Small intestine (tissue), 7 donors: ENCODE data around the gene MMP3. TPM values are rescaled to one million over a fixed set of nuclear protein-coding genes. Genes with fewer than 3 reads are reported as not detected.
A peak's percentile ranks its signal among the peaks of the same experiment; 100 is the strongest.

Source experiments
- DNase-seq, 2 donors: peaks; one replicate each; pipeline versions ENCODE4 v3.0.0 to v3.0.0-alpha.2; 2013
- FAIRE-seq: peaks from 2 replicates; lab custom pipeline; 2012; peaks lifted over from hg19 to GRCh38; lab: Jason Lieb, UNC
- H3K27ac ChIP-seq, 3 donors: one replicate each; pipeline ENCODE4 v1.5.1; 2013; ENCODE audit warnings: low read length in 2 of 3, mild to moderate bottlenecking in 2 of 3, control low read depth in 1 of 3, inconsistent platforms in 1 of 3, low read depth in 1 of 3, moderate library complexity in 1 of 3
- H3K27me3 ChIP-seq, 3 donors: one replicate each; pipeline ENCODE4 v1.6.1; 2013; ENCODE audit warnings: low read length in 3 of 3, inconsistent platforms in 1 of 3; ENCODE audit not compliant: control insufficient read depth in 3 of 3, insufficient read depth in 3 of 3
- H3K36me3 ChIP-seq, 3 donors: one replicate each; pipeline ENCODE4 v1.6.1; 2013; ENCODE audit warnings: low read length in 3 of 3, inconsistent platforms in 1 of 3, low read depth in 1 of 3, mild to moderate bottlenecking in 1 of 3, moderate library complexity in 1 of 3; ENCODE audit not compliant: control insufficient read depth in 3 of 3, insufficient read depth in 2 of 3
- H3K4me1 ChIP-seq, 3 donors: one replicate each; pipeline ENCODE4 v1.6.1; 2013; ENCODE audit warnings: low read length in 2 of 3, inconsistent platforms in 1 of 3, low read depth in 1 of 3, mild to moderate bottlenecking in 1 of 3, moderate library complexity in 1 of 3; ENCODE audit not compliant: control insufficient read depth in 3 of 3, insufficient read depth in 2 of 3
- H3K4me3 ChIP-seq, 3 donors: one replicate each; pipeline ENCODE4 v1.5.1; 2013; ENCODE audit warnings: low read length in 3 of 3, control low read depth in 1 of 3, inconsistent platforms in 1 of 3, low read depth in 1 of 3, mild to moderate bottlenecking in 1 of 3, moderate library complexity in 1 of 3
- H3K9me3 ChIP-seq, 2 donors: one replicate each; pipeline ENCODE4 v1.6.1; 2013; ENCODE audit warnings: low read depth in 1 of 2, low read length in 1 of 2; ENCODE audit not compliant: control insufficient read depth in 2 of 2, insufficient read depth in 1 of 2
- WGBS, 3 donors: extraction: QIAGEN DNeasy Blood & Tissue Kit; methylation state at CpG; one replicate each; pipeline ENCODE4 v1.1.7; 2013; 5-methylcytosine and 5-hydroxymethylcytosine counted together
- polyA plus RNA-seq, 4 donors: library from polyadenylated mRNA; stranded (reverse) in 3 of 4; unstranded in 1 of 4; fragments of 200-250 nt in 3 of 4; fragments of 120-200 nt in 1 of 4; gene quantifications; one replicate each; pipeline versions ENCODE4 v1.2.1 to v1.2.3, GENCODE V29; 2013
- donor health status: healthy with polysubstance abuse.
- donor health status: control.
- donor health status: control.
- donor health status: Bipolar disorder and iron deficiency.
- donor health status: healthy.

The MMP3 gene
- polyA plus RNA-seq, 4 donors: 0.03 to 28.2 (median 1.1) TPM; not detected in 1

DNA sequence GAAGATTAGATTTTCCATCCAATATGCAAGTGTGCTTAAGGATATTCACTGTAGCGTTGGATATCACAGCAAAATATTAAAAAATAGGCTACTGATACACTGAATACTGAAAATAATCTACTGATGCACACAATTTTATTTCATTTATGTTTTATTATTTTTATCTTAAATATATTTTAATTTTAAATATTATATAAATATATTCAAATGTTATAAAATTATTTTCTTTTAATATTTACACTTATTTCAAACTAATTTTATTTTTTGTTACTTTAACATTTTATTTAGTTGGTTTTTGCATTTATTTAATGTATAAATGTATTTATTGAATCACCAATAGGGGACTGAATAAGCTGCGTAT lies 12.3 kb downstream of the MMP3 start:
- Histone ChIP-seq H3K4me3 (no peak overlapping the region), H3K36me3 (no peaks in the 10 kb centered on the region), H3K27me3 (no peaks in the 10 kb centered on the region), H3K4me1 (peaks cover 0 to 4% (median 0%) of the 10 kb centered on the region in 3 donors), H3K27ac (no peak overlapping the region), H3K9me3 (peaks cover 0 to 8% of the 10 kb centered on the region in 2 donors)
- FAIRE-seq: peak; percentile 94
- 35 to 64% (median 48%) methylated on average over 2 of the region's 2 CpGs for WGBS, 3 donors
- no peak for DNase-seq

DNA sequence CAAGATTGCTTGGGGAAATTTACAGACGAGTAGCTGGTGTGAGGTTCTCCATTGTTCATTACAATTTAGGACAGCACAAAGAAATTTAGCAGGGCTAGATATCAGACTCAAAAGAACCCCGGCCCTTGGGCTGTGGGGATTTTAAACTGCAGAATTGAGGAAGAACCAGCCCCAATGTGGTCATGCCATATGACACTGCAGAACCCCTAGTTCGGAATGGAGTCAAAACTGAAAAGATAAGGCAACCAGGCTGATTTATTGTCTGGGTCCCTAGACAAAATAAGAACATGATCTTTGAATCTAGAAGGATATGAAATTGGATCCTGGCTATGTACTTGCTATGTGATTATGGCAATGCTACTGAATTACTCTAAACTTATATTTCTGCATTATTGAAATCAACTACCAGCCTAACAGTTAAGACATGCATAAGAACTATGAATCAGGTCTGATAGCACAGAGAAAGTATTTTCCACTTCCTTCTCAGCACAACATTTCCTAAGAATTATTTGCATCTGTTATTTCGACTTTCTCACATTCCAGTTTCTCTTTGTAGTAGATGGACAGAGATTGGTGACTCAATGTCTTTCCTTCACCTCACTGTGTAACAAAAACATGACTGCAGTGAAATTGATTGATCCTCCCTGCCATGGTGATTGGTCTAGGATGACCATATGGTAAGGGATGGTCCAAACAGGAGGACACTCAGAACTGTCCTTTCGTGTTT lies 13.2 kb downstream of the MMP3 start:
- no peak for FAIRE-seq
- 67 to 75% (median 72%) methylated on average over 5 of the region's 5 CpGs for WGBS, 3 donors

DNA sequence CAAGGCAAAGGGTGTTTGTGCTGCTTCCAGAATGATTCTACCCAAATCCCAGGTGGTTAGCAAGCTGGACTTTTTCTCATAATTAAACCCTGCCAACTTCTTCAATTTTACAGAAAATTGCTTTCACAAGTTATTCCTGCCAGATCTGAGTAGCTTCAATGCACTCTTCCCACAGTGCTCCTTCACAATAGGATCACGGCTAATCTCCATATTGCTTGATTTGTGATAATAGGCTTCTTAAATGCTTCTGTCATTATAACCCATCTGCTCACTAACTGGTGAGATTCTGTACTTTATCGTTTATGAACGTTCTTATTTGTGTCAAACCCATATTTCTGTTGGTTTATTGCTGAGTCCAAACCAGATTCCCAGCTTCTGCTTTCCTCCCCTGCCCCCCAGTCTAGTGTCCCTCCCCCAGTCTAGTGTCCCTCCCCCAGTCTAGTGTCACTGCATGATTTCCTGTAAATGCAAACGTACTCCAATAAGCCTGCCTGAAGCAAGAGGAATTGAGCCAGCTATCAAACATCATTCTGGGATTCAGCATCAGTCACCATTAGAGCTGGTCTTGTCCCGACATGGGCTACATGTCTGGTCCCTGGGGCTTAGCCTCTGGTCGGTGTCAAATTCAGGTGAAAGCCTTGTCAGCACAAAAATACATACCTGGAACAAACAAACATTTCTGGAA lies 14.0 kb downstream of the MMP3 start:
- FAIRE-seq: no peak
- Histone ChIP-seq H3K27ac (no peak overlapping the region), H3K4me1 (no peaks in the 10 kb centered on the region), H3K27me3 (no peaks in the 10 kb centered on the region), H3K4me3 (no peak overlapping the region), H3K9me3 (peaks cover 0 to 18% of the 10 kb centered on the region in 2 donors), H3K36me3 (no peaks in the 10 kb centered on the region)
- DNase-seq: no peak
- WGBS, 3 donors: 69 to 75% (median 71%) methylated on average over 6 of the region's 6 CpGs

More for the DNA sequence above, 13.2 kb downstream of the MMP3 start:
- H3K9me3 ChIP-seq: peaks cover 0 to 15% of the 10 kb centered on the region in 2 donors
- no peak for DNase-seq
- no peaks in the 10 kb centered on the region for H3K4me1 ChIP-seq
- H3K27me3 ChIP-seq: no peaks in the 10 kb centered on the region
- no peak overlapping the region for H3K4me3 ChIP-seq
- no peaks in the 10 kb centered on the region for H3K36me3 ChIP-seq
- H3K27ac ChIP-seq: no peak overlapping the region

DNA sequence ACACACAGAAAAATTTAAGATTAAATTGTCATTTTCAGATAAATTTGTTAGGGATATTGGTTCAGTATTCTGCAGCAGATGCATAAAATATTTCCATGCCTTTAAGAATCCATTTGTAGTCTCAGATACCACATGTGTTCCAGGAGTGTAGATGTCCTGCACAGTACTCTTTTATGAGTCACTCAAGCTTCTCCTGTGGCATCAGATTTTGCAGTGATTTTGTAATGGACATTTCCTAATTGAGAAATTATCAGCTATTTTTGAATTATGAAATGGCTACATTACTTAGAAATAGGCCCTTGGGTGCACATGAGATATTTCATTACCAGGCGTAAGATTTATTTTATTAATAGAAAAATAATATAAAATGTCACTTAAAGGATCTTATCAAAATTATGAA lies 18.9 kb downstream of the MMP3 start:
- Histone ChIP-seq H3K27me3 (no peaks in the 10 kb centered on the region), H3K4me3 (no peak overlapping the region), H3K9me3 (peaks cover 0 to 18% of the 10 kb centered on the region in 2 donors), H3K27ac (no peak overlapping the region), H3K4me1 (no peaks in the 10 kb centered on the region), H3K36me3 (no peaks in the 10 kb centered on the region)
- WGBS, 3 donors: 97 to 100% (median 98%) methylated on average over 1 of the region's 1 CpG
- DNase-seq: no peak
- no peak for FAIRE-seq

DNA sequence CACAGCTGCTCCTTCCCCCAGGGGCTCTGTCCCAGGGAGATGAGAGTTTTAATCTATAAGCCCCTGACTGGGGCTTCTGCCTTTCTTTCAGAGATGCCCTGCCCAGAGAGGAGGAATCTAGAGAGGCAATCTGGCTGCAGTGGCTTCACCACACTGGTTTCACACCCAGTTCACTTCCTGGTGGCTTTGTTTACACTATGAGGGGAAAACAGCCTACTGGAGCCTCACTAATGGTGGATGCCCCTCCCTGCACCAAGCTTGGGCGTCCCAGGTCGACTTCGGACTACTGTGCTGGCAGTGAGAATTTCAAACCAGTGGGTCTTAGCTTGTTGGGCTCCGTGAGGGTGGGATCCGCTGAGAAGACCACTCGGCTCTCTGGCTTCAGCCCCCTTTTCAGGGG lies 23.9 kb downstream of the MMP3 start:
- no peaks in the 10 kb centered on the region for H3K4me1 ChIP-seq
- no peaks in the 10 kb centered on the region for H3K27me3 ChIP-seq
- WGBS, 3 donors: 51 to 83% (median 60%) methylated on average over 6 of the region's 6 CpGs
- DNase-seq (peak in 1 of 2 donors; percentile 47), FAIRE-seq (no peak)
- H3K36me3 ChIP-seq: no peaks in the 10 kb centered on the region
- H3K9me3 ChIP-seq: no peaks in the 10 kb centered on the region
- H3K4me3 ChIP-seq: no peak overlapping the region
- no peak overlapping the region for H3K27ac ChIP-seq

DNA sequence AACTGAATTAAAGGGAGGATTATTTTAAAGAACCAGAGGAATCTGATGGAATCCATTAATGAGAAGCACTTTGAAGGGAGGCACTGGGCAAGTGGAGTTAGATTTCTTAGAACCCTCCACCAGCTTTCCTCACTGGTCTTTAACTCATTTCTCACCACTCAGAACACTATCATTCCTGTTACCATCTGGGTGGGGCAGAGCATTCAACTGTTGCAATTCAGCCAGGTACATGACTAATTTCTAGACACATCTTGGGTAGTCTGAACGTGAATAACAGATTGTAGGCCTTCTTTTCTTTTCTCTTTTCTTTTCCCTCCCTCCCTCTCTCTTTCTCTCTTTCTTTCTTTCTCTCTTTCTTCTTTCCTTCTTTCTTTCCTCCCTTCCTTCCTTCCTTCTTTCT lies 29.9 kb downstream of the MMP3 start:
- 55 to 70% (median 68%) methylated on average over 1 of the region's 1 CpG for WGBS, 3 donors
- no peaks in the 10 kb centered on the region for H3K27me3 ChIP-seq
- H3K9me3 ChIP-seq: no peaks in the 10 kb centered on the region
- DNase-seq (no peak), FAIRE-seq (no peak)
- no peaks in the 10 kb centered on the region for H3K36me3 ChIP-seq
- H3K27ac ChIP-seq: no peak overlapping the region
- H3K4me3 ChIP-seq: no peak overlapping the region
- peaks cover 0 to 3% (median 0%) of the 10 kb centered on the region in 3 donors for H3K4me1 ChIP-seq

DNA sequence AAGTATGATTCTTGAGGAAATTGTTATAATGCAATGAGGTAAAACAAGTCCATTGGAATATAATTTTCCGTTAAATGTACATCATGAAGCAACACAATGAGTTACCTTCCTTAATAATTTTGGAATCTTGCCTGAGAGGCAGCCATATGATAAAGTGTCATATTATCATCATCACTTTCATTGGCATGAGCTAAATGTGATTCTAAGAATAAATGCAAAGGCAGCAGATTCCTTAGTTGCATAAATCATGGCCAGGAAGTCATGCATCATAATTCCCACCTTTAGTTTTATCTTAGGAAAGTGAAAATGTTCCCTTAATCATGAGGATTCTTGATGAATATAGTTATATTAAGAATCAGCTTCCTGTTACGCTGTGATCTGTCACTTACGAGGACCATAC lies 31.2 kb downstream of the MMP3 start:
- Histone ChIP-seq H3K36me3 (no peaks in the 10 kb centered on the region), H3K9me3 (peaks cover 0 to 8% of the 10 kb centered on the region in 2 donors), H3K27me3 (no peaks in the 10 kb centered on the region), H3K4me1 (peaks cover 0 to 3% (median 0%) of the 10 kb centered on the region in 3 donors), H3K4me3 (no peak overlapping the region), H3K27ac (no peak overlapping the region)
- DNase-seq (no peak), FAIRE-seq (no peak)
- WGBS, 3 donors: 80 to 89% (median 89%) methylated on average over 3 of the region's 3 CpGs

DNA sequence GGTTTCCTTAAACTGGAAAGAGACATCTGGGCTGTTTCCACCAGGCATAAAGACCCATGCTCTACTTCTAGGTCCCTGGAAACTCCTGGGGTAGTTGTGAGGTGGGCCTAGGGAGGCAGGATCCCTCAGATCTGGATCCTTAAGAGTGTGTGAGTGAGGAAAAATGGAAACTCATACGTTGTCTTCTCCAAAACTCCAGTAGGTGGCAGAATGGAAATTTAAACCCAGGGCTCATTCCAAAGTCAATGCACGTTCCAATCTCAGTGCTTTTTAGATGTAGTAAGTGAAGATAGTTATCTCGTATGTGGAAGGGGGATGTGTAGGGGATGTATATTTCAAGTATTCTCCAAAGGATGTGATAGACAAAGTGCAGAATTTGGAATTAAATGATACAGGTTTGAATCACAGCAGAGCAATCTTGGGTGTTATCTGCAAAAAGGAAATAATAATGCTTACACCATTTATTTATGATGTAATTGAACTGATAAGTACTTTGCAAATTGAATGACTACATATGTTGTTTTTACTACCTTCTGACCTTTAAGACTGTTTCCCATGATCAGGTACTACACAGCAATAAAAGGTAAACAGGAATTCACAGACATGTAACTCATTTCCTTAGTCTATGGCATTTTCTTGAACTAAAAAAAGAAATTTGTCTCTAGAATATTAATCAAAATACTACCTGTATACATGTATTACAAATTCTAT lies 32.3 kb downstream of the MMP3 start:
- H3K27ac ChIP-seq: peak overlapping the region in 1 of 3 donors; percentile 29
- peaks cover 0 to 8% of the 10 kb centered on the region in 2 donors for H3K9me3 ChIP-seq
- no peak overlapping the region for H3K4me3 ChIP-seq
- no peak for FAIRE-seq
- H3K27me3 ChIP-seq: no peaks in the 10 kb centered on the region
- H3K36me3 ChIP-seq: no peaks in the 10 kb centered on the region
- peaks cover 0 to 3% (median 0%) of the 10 kb centered on the region in 3 donors for H3K4me1 ChIP-seq
- WGBS, 3 donors: 1 to 10% (median 6%) methylated on average over 3 of the region's 3 CpGs
- DNase-seq: peak; percentile 67 to 84
